K562 (cell line): ENCODE data around the gene CERS6. TPM values are rescaled to one million over a fixed set of nuclear protein-coding genes. Genes with fewer than 3 reads are reported as not detected.

ENCODE experiments used
- ATAC-seq: fragments of 200-7000 bp; cut with Tn5 transposase; 3 replicates; pipeline ENCODE4 v1.9.1; 2020; ENCODE audit warnings: moderate library complexity
- BruUV-seq: library from RNA; stranded (reverse); fragments of 400-500 nt; replicated peaks from 2 replicates; lab custom pipeline; 2021; lab: Mats Ljungman, UMichigan
- CTCF ChIA-PET: fragments of 300-600 bp; formaldehyde crosslinking; extraction: SDS; loops from one replicate; lab custom pipeline; 2021; ENCODE audit warnings: low intra/inter-chr PET ratio; lab: Yijun Ruan, JAX
- POLR2A ChIA-PET: fragments of 300-600, 350-650 bp; sonication (Branson Sonifier 250); formaldehyde crosslinking; extraction: SDS; loops from one replicate; lab custom pipeline; 2021; ENCODE audit warnings: antibody characterized with exemption, inconsistent platforms; lab: Yijun Ruan, JAX
- DNase-seq, 4 experiments: peaks; one replicate each; pipeline versions ENCODE4 v3.0.0 to v3.0.0-alpha.2; 2011 to 2018; ENCODE audit warnings: low spot score in 3 of 4, mixed read lengths in 3 of 4; ENCODE audit errors: extremely low read depth in 1 of 4
- FAIRE-seq: peaks from 2 replicates; lab custom pipeline; 2011; peaks lifted over from hg19 to GRCh38; lab: Jason Lieb, UNC
- H2AFZ ChIP-seq: 2 replicates; pipeline ENCODE4 v1.6.0; 2011; ENCODE audit warnings: low read depth, low read length, control low read depth, inconsistent platforms
- H3K27ac ChIP-seq: fragments of 200-600 bp; 3 replicates; pipeline ENCODE4 v1.8.0; 2011; ENCODE audit warnings: low read depth, mild to moderate bottlenecking, control low read depth, inconsistent platforms, low read length, moderate library complexity, mixed read lengths; ENCODE audit errors: extremely low read depth
- H3K27me3 ChIP-seq, 2 experiments: fragments of 300-600 bp in 1 of 2; 2 replicates in 1 of 2; 3 replicates in 1 of 2; pipeline versions ENCODE4 v1.6.0 to v1.8.0; 2011; ENCODE audit warnings: inconsistent platforms in 2 of 2, low read length in 2 of 2, mild to moderate bottlenecking in 1 of 2, mixed read lengths in 1 of 2, moderate library complexity in 1 of 2; ENCODE audit not compliant: control insufficient read depth in 2 of 2, insufficient read depth in 2 of 2
- H3K36me3 ChIP-seq: fragments of 300-600 bp; 3 replicates; pipeline ENCODE4 v1.8.0; 2011; ENCODE audit warnings: mild to moderate bottlenecking, low read length, inconsistent platforms; ENCODE audit not compliant: control insufficient read depth, insufficient read depth
- H3K4me1 ChIP-seq, 2 experiments: fragments of 200-600 bp in 1 of 2; replicated peaks in 1 of 2; 2 replicates in 1 of 2; 3 replicates in 1 of 2; pipeline versions ENCODE4 v1.5.1 to v1.8.0; 2011; ENCODE audit warnings: inconsistent platforms in 2 of 2, low read length in 2 of 2, mild to moderate bottlenecking in 1 of 2, mixed read lengths in 1 of 2, moderate library complexity in 1 of 2; ENCODE audit not compliant: control insufficient read depth in 2 of 2, insufficient read depth in 2 of 2
- H3K4me2 ChIP-seq: 2 replicates; pipeline ENCODE4 v1.6.1; 2011; ENCODE audit warnings: low read length, control low read depth, inconsistent platforms, mixed read lengths; ENCODE audit not compliant: insufficient read depth
- H3K4me3 ChIP-seq: fragments of 200-600 bp; sonication (generic), shearing (Covaris generic); 2 replicates; pipeline ENCODE4 v1.5.1; 2016; ENCODE audit warnings: control low read depth, inconsistent platforms
- H3K79me2 ChIP-seq: fragments of 200-600 bp; 3 replicates; pipeline ENCODE4 v1.8.0; 2011; ENCODE audit warnings: low read length, inconsistent platforms; ENCODE audit not compliant: control insufficient read depth, insufficient read depth
- H3K9ac ChIP-seq, 2 experiments: 2 replicates each; pipeline versions ENCODE4 v1.6.0 to v1.6.1; 2011; ENCODE audit warnings: low read depth in 2 of 2, low read length in 2 of 2, control low read depth in 1 of 2, inconsistent platforms in 1 of 2, mild to moderate bottlenecking in 1 of 2, mixed read lengths in 1 of 2; ENCODE audit not compliant: insufficient read depth in 1 of 2
- H3K9me1 ChIP-seq: one replicate; pipeline ENCODE4 v1.6.0; 2011; ENCODE audit warnings: inconsistent platforms, mild to moderate bottlenecking, low read length, moderate library complexity; ENCODE audit not compliant: control insufficient read depth, insufficient read depth
- H3K9me3 ChIP-seq: replicated peaks from 2 replicates; pipeline ENCODE4 v1.5.1; 2011; ENCODE audit warnings: low read depth, low read length, inconsistent platforms; ENCODE audit not compliant: control insufficient read depth, insufficient read depth
- H4K20me1 ChIP-seq: replicated peaks from 2 replicates; pipeline ENCODE4 v1.6.1; 2011; ENCODE audit warnings: low read length, inconsistent platforms, mixed read lengths; ENCODE audit not compliant: control insufficient read depth, insufficient read depth
- BDP1 ChIP-seq: IDR thresholded peaks from 3 replicates; pipeline ENCODE4 v1.6.1; 2011; ENCODE audit not compliant: insufficient read length, insufficient read depth
- FOXJ2 ChIP-seq: fragments of 200-800 bp; sonication (Bioruptor generic); IDR thresholded peaks from 2 replicates; pipeline ENCODE4 v1.6.1; 2016; ENCODE audit warnings: missing genetic modification characterization, missing compliant biosample characterization
- HCFC1 ChIP-seq: IDR thresholded peaks from 2 replicates; pipeline ENCODE4 v1.6.1; 2012; ENCODE audit warnings: low read depth, low read length, improper control_type of control experiment
- HIVEP1 ChIP-seq: fragments of 250-450 bp; sonication (Bioruptor Pico); IDR thresholded peaks from 2 replicates; pipeline ENCODE4 v1.4.0; 2020; ENCODE audit warnings: mild to moderate bottlenecking
- HMGN3 ChIP-seq: IDR thresholded peaks from 2 replicates; pipeline ENCODE4 v1.6.1; 2011; ENCODE audit warnings: borderline replicate concordance, low read depth, mild to moderate bottlenecking, mixed read lengths, low read length; ENCODE audit not compliant: insufficient read length; ENCODE audit errors: extremely low read depth
- HOXB6 ChIP-seq: fragments of 250-450 bp; sonication (Bioruptor Pico); IDR thresholded peaks from 2 replicates; pipeline ENCODE4 v1.5.1; 2022; ENCODE audit warnings: mild to moderate bottlenecking, borderline replicate concordance
- NCOA6 ChIP-seq: fragments of 450-650 bp; IDR thresholded peaks from 2 replicates; pipeline ENCODE4 v1.6.1; 2017; ENCODE audit warnings: mild to moderate bottlenecking
- NFE2 ChIP-seq: IDR thresholded peaks from 2 replicates; pipeline ENCODE4 v1.6.1; 2014; ENCODE audit warnings: antibody characterized with exemption, low read depth
- PATZ1 ChIP-seq: fragments of 250-450 bp; sonication (Bioruptor Pico); IDR thresholded peaks from 2 replicates; pipeline ENCODE4 v1.5.0; 2020; ENCODE audit warnings: mild to moderate bottlenecking, borderline replicate concordance
- PRPF4 ChIP-seq: fragments of 200-400 bp; formaldehyde crosslinking; IDR thresholded peaks from one replicate; pipeline ENCODE4 v1.6.1; 2017; ENCODE audit warnings: low read length, low read depth, mild to moderate bottlenecking; ENCODE audit not compliant: insufficient read depth, poor library complexity, severe bottlenecking
- SNIP1 ChIP-seq: fragments of 450-650 bp; IDR thresholded peaks from 2 replicates; pipeline ENCODE4 v1.7.1; 2017; ENCODE audit warnings: low read depth, mild to moderate bottlenecking
- SUPT5H ChIP-seq: fragments of 450-650 bp; IDR thresholded peaks from 2 replicates; pipeline ENCODE4 v1.6.1; 2016
- TAL1 ChIP-seq: fragments of 450-650 bp; IDR thresholded peaks from 2 replicates; pipeline ENCODE4 v1.6.1; 2016; ENCODE audit warnings: mild to moderate bottlenecking
- ZFP30 ChIP-seq: fragments of 250-450 bp; sonication (Bioruptor Pico); IDR thresholded peaks from 2 replicates; pipeline ENCODE4 v1.8.0; 2022; ENCODE audit warnings: moderate library complexity, mild to moderate bottlenecking, inconsistent platforms, borderline replicate concordance
- ZNF165 ChIP-seq: fragments of 250-450 bp; sonication (Bioruptor Pico); IDR thresholded peaks from 2 replicates; pipeline ENCODE4 v1.4.0; 2020; ENCODE audit warnings: borderline replicate concordance
- ZNF707 ChIP-seq: fragments of 250-450 bp; sonication (Bioruptor Pico); conservative IDR thresholded peaks from 2 replicates; pipeline ENCODE4 v1.8.0; 2022; ENCODE audit warnings: inconsistent platforms, mild to moderate bottlenecking, moderate library complexity
- WGBS: fragments of 100-300 bp; shearing (Covaris generic); methylation state at CpG from one replicate; pipeline ENCODE4 v1.1.6; 2016; ENCODE audit warnings: low coverage, mixed read lengths; ENCODE audit not compliant: insufficient coverage; ENCODE audit errors: missing lambda C conversion rate; 5-methylcytosine and 5-hydroxymethylcytosine counted together
- in situ Hi-C: fragments of 300-500 bp; cut with MboI; formaldehyde crosslinking; loops from 4 replicates; pipeline ENCODE4 v1.15.0; 2018; ENCODE audit warnings: inconsistent platforms, mixed read lengths
- intact Hi-C: fragments of 100-400 bp; cut with micrococcal nuclease; formaldehyde crosslinking; loops from 2 replicates; pipeline ENCODE4 v1.14.2; 2022
- polyA plus RNA-seq, 8 experiments: library from polyadenylated mRNA; depleted of rRNA in 4 of 8; stranded (reverse) in 5 of 8; unstranded in 3 of 8; fragments of >200 nt; fragmentation: Nextera tagmentation in 2 of 8; fragmentation: Illumina TruSeq in 1 of 8; extraction: Ambion mirVana in 2 of 8; extraction: Trizol in 1 of 8; gene quantifications; 2 replicates each; pipeline versions ENCODE4 v1.2.1 to v1.2.3, GENCODE V29; 2011 to 2014; ENCODE audit warnings: inconsistent platforms in 1 of 8, missing spikeins in 1 of 8
- total RNA-seq, 7 experiments: library from RNA; depleted of rRNA in 6 of 7; stranded (reverse); fragments of >200 nt in 6 of 7; fragmentation: Illumina TruSeq in 2 of 7; extraction: Trizol in 2 of 7; gene quantifications; 2 replicates each; pipeline versions ENCODE4 v1.2.1 to v1.2.3, GENCODE V29; 2011 to 2021; ENCODE audit warnings: low replicate concordance in 1 of 7

CERS6 gene
- total and polyA plus RNA-seq, 9 of the 15 experiments (the other 6 are each of a cell fraction or from before 2014, with no cell fraction given): 1.6 to 13.6 (median 11.4) TPM

GRCh38 chr2:168431301-168432024, 24.6 kb upstream of the CERS6 start:
- intact Hi-C loops: no loop called here
- Histone ChIP-seq H3K9me3 (no peaks in the 10 kb centered on the region), H3K27me3 (no peaks in the 10 kb centered on the region; a peak in 1 of 5 replicates), H3K9ac (no peak overlapping the region)
- TF ChIP-seq HOXB6 (CRISPR knock-in tag) (no peak), NFE2 (no peak), ZNF707 (CRISPR knock-in tag) (no peak), ZNF165 (CRISPR knock-in tag) (no peak), SNIP1 (no peak)
- TF ChIP-seq, all 486 proteins: peak for 0
- H3K4me3 ChIP-seq: no peak overlapping the region
- H3K27ac ChIP-seq: no peak overlapping the region
- ChIA-PET POLR2A (interaction anchor here (0.7 kb wide), 2 partner anchors 10 to 58 kb away, joined by 3 read pairs; no protein-coding TSS in a partner anchor), CTCF (no interaction called here)
- ATAC-seq (no peak), FAIRE-seq (no peak), DNase-seq (no peak)
- H3K4me2 ChIP-seq: no peak overlapping the region
- no peaks in the 10 kb centered on the region for H4K20me1 ChIP-seq
- in situ Hi-C loops: no loop called here
- no peaks in the 10 kb centered on the region for H3K4me1 ChIP-seq
- no peaks in the 10 kb centered on the region for H3K79me2 ChIP-seq
- no peak overlapping the region for H2AFZ ChIP-seq
- 4% methylated on average over 1 of the region's 1 CpG for WGBS
- H3K36me3 ChIP-seq: no peaks in the 10 kb centered on the region
- BruUV-seq: no TSS peak
- H3K9me1 ChIP-seq: no peaks in the 10 kb centered on the region

GRCh38 chr2:168432100-168432499, 24.0 kb upstream of the CERS6 start:
- in situ Hi-C loops (no loop called here), intact Hi-C loops (no loop called here)
- H3K27ac ChIP-seq: no peak overlapping the region
- H3K9me3 ChIP-seq: no peaks in the 10 kb centered on the region
- ChIA-PET POLR2A (interaction anchor here (0.7 kb wide), 2 partner anchors 9 to 58 kb away, joined by 3 read pairs; no protein-coding TSS in a partner anchor), CTCF (no interaction called here)
- H3K9me1 ChIP-seq: no peaks in the 10 kb centered on the region
- no peak overlapping the region for H3K4me2 ChIP-seq
- BruUV-seq: no TSS peak
- no peaks in the 10 kb centered on the region for H3K36me3 ChIP-seq
- FAIRE-seq (no peak), ATAC-seq (no peak), DNase-seq (no peak)
- 7% methylated on average over 3 of the region's 3 CpGs for WGBS
- H3K4me3 ChIP-seq: no peak overlapping the region
- no peaks in the 10 kb centered on the region for H3K79me2 ChIP-seq
- no peak overlapping the region for H2AFZ ChIP-seq
- H3K4me1 ChIP-seq: no peaks in the 10 kb centered on the region
- H4K20me1 ChIP-seq: no peaks in the 10 kb centered on the region
- no peaks in the 10 kb centered on the region; a peak in 1 of 5 replicates for H3K27me3 ChIP-seq
- H3K9ac ChIP-seq: no peak overlapping the region
- TF ChIP-seq HCFC1 (no peak), SUPT5H (no peak), NCOA6 (no peak), HMGN3 (no peak), TAL1 (no peak), FOXJ2 (tag) (no peak), BDP1 (no peak), ZFP30 (CRISPR knock-in tag) (no peak), PRPF4 (no peak), HIVEP1 (CRISPR knock-in tag) (no peak), PATZ1 (CRISPR knock-in tag) (no peak)
